Embryonic facial prominence (tissue), 1 donor: ENCODE measurements around the gene METTL24.

Source experiments
- DNase-seq: peaks from one replicate; pipeline ENCODE4 v3.0.0-alpha.2; 2016; ENCODE audit errors: extremely low spot score

The METTL24 gene

DNA sequence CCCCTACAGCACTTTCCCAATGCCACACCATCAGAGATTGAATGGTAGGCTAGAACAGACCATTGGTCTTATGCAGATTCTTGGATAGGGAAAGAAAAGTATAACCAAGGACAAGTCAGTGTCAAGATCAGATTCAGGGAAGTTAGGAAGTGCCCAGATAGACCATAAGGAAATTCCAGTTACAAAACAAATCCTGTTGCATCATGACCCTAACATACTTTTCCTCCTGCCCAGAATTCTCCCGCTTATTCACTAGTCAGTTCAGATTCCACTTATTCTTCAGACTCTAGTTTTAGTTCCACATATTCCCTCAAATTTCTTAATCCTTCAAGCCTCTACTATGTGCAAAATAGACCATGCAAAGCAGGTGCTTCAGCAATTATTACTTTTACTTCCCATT, 20.7 kb downstream of the METTL24 start:
- no peak for DNase-seq

DNA sequence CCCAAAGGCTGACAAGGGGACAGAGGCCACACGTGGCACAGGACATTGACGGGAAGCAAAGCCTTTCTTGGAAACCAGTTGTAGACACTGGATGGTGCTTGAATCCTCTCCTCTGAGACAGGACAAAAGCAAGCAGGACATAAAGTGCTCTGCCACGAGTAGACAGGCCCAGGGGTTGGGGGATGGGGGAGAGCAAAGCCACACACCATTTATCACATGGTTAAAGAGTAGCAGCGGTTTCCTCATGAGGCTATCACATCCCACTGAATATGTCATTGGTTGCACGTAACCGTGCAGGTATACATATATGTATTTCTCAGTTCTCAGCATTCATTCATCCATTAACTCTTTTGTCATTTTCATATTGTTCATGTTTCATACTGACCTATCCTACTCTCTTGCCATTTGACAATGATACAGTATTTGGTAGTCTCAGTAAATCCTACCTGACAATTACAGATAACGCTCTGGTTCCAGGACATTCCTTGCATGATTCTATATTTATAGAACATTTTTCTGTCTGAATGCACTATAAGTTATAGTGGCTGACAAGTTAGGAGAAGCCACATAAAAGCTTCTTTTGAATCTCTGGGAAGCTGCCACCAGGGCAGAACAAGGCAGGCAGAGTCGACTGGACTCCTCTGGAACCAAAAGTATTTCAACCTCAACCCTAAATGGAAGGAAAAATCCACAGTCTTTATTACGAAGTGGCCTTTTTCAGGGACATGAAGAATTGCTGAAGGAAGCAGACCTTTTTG, 23.5 kb downstream of the METTL24 start:
- DNase-seq = no peak

DNA sequence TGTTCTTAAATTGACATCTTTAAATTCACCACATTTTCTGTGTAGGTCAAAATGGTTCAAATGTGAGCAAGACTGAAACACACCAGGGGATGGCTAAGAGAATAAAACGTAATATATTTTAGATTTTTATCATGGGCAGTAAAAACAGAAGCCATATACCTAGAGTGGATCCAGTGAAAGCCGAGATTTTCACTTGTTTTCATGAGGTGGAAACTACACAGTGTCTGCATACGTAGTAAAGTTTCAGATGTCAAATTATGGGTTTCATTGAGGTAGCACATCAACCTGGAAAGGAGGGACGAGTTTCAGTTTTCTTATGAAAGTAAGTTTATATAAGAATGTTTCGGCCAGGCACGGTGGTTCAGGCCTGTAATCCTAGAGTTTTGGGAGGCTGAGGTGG, 25.9 kb downstream of the METTL24 start:
- no peak for DNase-seq

DNA sequence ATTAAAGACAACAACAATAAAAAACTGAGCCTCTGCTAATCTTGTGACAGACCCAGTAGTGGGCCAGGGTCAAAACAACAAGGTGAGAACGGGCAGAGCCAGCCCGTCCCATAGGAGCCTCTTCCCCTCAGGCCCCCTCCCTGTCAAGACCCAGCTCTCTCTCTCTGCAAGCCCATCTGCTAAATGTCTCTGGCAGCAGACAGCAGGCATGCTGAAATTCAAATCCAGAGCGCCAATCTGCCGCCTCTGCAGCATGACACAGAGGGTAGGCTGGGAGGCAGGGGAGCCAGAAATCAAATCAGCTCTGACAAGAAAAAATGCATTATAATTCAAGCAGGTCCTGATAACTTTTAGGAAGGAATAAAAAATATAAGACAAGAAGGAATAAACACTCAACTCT, 26.3 kb downstream of the METTL24 start:
- DNase-seq = no peak

DNA sequence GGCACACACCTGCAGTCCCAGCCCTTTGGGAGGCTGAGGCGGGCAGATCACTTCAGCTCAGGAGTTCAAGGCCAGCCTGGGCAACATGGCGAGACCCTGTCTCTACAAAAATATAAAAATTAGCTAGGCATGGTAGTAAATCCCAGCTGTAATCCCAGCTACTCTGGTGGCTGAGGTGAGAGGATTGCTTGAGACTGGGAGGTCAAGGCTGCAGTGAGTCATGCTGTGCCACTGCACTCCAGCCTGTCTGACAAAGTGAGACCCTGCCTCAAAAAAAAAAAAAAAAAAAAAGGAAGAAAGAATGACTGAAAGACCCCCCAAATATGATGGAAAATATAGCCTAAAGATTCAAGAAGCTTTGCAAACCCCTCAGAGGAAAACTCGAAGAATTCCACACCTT, 26.8 kb downstream of the METTL24 start:
- no peak for DNase-seq

DNA sequence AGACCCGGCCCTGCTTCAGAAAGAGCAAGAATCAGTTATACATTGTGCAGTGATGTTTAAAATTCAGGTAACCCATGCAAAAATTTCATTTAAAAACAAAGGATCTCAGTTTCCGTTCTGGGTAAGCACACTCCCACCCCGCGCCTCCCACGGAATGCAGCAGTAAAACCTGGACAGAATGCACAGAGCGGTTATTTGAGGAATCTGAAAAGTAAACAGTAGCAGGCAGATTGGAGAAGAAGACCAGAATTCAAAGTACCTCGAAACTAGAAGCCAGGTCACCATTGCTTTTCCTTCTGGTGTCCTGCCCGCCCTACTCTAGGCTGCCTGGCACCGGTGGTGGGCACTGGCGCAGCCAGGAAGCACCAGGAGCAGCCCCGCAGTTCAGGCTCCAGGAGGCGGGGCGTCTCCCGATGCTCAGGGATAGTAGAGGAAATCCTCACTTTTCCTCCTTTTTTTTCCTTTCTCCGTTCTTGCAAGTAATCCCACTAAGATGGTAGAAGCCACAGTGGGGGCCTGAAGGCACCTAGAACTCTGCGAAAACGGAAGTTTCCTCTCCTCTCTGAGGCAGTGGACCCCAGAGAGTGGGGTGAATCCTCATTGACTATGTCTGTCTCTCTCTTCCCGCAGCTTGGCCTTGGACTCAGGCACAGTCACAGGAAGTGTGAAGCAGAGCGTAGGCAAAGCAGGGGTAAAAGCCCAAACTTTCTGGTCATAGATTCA, 28.3 kb downstream of the METTL24 start:
- no peak for DNase-seq

DNA sequence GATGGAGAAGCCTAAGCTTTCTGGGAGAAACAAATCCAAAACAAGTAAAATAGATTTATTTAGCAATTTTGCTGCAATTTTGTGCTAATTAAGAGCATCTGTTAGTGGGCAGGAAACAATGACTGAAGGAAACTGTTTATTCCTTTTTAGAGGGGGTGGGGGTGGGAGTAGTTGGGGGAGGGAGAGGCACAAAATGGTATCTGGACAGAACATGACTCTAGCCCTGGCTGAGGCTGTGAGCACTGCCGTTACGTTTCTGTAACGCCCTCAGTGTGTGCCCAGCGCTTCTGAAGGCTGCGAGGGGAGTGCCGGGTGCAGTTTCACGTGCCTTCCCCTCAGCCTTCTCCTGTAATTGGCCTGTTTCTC, 28.8 kb downstream of the METTL24 start:
- no peak for DNase-seq

DNA sequence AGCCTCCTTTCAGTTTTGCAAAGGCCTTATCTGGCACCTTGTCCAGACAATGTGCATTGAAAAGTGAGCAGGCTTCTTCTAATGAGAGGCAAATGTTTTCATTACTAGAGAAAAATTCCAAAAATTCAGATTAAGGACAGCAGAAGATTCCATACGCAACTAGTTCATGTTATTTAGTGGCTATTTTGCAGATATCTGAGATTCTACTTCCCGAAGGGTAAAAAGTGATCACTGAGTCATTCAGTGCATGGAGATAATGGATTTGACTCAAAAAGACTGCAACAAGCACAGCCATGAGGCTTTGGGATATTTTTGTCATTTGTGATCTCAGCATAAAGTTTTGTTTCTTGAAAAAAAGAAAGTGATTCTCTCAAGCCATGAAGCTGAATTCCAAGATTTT, 29.9 kb downstream of the METTL24 start:
- no peak for DNase-seq

DNA sequence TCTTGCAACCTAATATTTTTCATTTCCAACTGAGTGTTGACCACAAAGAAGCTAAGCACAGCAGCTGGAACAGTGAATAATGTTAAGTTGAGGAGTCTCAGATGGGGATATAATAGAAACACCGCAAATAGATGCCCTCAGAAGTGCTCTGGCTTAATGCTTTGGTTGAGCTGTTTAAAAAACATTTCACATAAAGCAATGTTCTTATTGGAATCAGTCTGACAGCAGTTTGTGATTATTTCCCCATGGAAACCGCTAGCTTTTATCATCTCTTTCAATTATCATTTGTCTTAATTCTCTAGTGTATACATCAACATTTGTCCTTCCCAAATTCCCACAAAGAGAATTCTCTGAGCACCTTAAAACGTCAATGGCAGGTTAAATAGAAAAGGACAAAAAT, 30.8 kb downstream of the METTL24 start:
- no peak for DNase-seq

DNA sequence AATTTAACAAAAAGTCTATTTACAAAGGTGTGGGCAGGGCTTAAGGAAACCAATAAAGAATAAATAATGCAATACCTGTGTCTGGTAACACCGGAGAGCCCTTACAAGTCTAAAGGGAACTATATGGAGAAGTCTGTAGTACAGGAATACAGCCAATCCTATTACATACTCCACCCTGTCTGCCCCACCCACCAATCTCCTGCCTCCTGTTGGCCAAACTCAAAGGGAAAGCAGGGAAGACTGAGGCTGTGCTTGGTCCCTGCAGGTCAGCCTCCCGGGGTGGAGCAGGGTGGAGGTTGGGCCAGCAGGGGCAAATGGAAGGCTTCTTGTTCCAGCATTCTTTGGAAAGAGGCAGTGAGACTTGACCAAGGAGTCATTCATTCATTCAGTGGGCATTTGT, 31.5 kb downstream of the METTL24 start:
- no peak for DNase-seq

DNA sequence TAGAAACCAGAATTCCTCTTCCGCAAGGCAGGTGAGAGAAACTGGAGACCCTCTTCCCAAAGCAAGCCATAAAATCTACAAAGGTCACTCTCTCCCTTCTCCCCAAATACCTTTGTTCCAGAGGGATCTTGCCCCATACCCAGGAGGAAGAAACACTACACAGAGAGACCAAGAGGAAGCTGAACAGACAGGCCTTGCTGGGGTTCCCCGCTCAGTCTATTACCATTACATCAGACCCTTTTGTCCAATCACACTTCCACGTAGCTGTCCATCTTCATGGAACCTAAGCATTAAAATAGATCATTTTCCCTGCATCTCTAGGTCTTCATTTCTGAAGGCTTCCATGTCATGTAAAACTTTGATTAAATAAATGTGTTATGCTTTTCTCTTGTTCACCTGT, 32.1 kb downstream of the METTL24 start:
- no peak for DNase-seq

DNA sequence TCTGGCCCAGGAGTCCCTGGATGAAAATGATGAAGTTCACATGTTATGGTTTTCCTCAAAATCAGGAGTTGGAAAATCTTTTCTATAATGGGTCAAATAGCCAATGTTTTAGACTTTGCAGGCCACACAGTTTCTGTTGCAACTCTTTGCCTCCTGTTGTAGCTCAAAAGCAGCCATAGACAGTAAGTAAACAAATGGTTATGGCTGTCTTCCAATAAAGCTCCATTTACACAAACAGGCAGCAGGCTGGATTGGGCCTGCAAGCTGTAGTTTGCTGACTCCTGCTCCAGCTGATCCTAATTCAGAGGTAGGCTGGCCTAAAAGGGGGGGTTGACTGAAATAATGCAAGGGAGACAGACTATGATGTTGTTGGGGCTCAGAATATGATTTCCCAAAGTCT, 33.0 kb downstream of the METTL24 start:
- no peak for DNase-seq

DNA sequence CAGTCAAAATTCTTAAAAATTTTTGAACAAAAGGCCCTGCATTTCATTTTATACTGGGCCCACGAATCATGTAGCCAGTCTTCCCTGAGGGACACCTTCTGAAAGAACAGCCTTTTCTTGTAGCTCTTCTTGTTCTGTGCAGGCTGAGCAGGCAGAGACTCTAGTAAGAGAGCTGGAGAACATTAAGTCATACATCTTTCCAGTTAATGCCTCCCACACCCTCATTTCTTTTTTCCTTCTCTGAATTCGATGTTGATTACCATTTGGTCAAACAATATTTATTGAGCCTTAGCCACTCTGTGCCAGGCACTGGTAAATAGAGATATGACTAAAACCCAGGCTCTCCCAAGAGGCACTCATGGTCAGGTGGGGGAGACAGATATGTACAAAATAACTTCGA, 33.6 kb downstream of the METTL24 start:
- DNase-seq = no peak

DNA sequence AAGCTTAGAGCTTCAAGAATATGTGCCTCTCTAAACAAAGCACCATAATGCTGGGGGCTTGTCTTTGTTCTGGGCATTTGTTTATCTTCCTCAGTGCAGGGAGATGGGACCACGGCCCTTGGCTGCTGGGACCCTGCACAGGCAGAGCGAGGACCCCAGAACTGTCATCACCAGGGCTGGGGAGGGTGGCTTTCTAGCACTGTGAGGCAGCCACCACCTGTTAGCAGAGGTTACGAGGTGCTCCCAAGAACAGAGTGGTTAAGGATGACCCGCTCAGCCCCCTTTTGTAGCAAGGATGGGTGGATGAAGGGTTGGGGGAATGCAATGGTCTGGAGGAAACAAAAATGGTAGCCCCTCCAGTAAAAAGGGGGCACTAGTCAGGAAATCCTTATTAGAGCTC, 34.9 kb downstream of the METTL24 start:
- DNase-seq = no peak

DNA sequence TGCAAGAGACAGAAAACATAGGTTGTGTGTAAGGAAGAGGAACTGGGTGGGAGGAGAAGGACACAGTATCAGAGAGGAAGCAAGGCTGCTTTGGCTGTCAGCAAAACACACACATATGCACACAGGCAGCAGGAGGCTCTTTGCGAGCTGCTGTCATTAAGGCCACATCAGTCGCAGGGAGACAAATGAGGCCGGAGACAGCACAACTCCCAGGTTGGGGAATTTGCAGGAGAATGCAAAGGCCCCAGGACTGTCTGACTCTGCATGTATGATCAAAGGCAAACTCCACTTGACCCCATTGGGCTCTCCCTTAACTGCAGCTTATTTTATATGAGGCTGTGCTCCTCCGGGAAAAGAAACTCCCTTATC, 35.3 kb downstream of the METTL24 start:
- no peak for DNase-seq

DNA sequence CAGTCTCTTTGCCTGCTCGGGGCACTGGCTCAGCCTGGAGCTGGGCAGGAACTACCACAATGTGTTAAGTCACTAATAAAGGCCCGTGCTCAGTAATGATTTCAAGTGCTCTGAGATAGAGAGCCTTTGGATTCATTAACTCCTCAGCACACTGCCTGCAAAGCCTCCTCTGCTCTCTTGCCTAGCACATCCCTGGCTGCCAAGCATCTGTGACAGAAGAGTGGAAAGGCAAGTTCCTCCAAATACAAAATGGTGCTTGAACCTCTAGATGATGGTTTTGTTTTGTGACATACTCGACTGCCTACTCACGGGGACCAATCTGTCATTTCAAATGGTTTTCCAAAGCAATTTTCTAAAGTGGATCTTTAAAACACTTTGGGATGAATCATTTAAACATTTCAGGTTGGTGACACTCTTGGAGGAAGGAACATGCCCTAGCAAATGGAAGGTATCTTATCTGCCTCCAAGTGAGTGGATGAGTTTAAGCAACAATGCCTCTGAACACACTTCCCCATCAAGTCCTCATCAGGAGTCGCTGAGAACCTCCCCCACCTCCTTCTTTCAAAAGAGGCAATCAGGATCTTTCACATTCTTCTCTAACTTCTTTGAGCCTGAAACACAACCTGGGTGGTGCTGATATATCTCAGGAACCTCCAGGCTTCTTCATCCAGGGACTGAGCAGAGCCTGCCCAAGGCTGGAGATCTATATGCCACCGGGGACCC, 35.8 kb downstream of the METTL24 start:
- DNase-seq = no peak

DNA sequence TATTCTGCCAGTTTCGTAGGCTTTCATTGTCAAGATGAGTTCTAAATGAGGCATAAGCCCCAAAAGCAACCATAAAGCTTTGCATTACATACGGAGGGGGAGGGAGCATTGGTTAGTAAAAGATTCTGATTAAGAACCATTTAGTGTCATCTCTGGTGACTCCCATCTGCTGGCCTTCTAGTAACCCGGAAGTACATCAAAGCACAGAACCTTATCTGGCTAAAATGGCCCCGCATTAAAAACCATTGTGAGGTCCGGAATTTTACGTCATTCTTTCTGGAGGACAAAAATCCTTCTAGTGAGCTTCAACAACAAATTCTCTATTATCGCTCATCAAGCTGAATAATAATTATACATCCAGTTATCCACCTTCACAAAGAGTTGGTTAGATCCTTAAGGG, 37.8 kb downstream of the METTL24 start:
- no peak for DNase-seq

DNA sequence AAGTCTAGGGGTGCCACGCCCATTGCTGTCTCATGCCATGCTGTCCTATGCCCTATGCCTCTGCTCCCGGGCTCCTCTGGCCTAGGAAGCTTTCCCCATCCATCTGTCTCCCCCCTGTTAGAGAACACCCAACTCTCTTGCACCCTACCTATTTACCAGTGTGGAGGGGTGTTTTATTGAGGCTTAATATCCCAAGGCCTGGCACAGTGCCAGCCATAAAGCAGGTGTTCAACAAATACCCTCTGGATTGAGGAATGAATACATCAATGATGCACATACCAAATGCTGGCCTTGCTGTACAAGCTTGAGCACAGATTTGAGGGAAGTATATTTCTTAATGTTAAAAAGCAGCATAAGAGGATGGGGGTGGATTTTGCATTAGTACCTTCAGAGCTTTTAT, 38.3 kb downstream of the METTL24 start:
- no peak for DNase-seq

DNA sequence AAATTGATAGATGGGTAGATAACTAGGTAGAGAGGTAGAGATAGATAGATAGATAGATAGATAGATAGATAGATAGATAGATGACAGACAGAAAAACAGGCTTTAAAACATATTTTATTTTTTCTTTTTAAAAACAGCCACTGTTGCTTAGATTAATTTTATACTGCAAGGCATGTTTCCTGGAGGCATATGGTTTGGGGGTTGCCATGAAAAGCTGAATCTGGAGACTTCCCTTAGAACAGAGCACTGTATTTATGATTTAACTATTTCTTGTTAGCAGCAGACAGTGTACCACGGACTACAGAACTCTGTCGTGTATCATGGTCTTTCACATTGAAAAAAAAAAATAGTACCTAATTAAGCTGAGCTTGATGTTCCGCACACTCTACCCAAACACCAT, 38.8 kb downstream of the METTL24 start:
- no peak for DNase-seq

DNA sequence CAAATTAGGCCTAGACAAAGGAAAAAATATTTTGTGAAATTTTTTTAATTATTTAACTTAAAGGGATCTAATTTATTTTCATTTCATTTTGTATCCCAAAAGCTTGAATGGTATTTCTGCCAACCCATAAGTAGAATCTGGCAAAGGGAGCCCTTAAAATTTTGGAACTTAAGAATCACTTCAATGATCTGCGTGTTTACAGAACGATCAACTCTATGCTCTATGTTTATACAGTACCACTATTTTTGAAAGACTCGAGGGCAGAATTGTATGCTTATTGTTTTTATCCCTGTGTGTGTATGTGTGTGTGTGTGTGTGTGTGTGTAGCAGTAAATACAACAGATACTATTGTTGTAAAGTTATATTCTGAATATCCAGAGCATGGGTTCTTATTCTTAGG, 39.2 kb downstream of the METTL24 start:
- DNase-seq = no peak

DNA sequence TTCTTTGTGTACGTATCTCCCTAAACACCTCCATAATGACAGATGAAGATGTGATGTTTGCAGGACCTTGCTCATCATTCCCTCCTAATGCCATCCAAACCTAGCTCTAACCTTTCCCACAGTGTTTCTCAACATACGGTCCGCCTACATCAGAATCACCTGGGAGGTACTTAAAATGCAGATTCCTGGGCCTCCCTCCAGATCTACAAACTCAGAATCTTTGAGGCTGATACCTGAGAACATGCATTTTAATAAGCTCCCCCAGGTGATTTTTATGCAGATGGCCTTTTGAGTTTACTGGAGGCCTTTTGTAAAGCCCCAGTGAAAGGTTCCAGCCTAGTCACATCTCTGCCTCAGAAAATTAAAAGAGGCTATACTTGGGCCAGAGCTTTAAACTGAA, 40.5 kb downstream of the METTL24 start:
- no peak for DNase-seq

DNA sequence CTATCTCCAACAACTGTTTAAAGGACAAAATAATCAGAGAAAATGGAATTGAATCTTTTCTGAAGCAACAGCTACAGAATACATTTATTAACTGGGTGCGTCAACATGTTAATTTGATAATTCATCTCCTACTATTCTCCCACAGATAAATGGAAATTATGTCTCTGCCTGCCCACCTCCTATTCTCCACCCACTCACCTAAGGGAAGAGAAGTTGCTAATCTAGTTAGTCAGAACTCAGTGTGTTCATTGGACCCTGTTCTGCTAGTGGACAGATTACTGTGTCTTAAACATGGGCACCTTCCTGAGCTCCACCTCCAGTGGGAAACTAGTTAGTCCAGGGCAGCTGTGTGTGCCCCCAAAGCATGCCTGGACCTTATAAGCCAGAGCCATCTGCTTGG, 41.0 kb downstream of the METTL24 start:
- DNase-seq = no peak

DNA sequence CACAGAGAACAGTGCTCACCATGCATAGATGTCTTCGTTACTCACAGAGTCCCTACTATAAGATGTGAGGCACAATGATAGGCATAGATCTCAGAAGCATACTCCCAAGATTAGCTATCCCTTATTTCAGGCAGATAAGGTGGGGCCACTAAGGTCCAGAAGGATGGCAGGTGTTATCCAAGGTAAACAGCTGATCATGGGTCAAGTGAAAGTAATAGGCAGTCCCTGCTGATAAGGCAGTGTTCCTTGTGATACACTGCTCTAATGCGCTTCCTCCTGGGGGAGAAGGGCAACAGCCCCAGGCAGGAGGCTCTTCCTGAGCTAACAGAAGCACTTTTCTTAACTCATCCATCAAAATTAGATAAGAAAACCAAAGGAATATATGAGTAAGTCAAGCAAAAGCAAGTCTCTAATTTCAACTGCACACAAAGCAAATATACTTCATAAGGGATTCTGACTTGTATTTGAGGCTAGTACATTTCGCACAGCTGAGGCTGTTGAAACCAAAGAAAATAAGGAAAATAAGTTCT, 42.2 kb downstream of the METTL24 start:
- DNase-seq = no peak
